ENCODE data around the gene B4GALT1.

DNA sequence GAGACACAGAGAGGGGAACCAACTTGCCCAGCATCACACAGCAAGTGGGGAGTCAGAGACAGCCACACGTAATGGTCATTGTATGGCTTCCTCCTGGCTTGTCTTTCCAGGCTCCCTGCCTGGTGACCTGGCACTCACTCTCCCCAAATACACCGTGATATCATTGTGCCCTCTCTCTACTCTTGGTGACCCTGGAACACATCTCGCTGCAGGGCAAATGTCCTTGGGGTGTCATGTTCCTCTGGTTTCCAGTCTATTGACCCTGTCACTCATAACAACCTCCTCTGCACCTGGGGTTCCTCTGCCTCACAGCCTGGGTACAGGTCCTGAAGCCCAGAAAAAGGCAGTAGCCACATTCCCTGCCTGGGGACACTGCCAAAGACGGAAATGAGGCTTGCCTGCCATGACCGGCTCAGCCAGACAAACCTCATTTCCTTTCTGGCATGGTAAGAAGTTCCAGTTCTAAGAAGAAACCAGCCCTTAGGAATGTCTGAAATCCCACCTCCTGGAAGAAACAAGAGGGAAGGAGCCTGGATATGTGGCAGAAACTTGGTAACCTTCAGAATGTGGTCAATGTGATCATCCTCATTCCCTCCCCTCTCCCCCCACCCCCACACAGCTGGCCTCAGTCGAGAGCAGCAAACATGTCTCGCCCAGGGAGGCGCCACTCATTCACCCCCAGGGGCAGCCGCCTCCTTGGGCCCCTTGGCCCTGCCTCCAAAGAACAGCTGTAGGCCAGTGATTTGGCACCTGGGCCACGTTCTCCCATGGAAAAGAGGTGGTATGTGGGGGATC is 60.1 kb downstream of the B4GALT1 start:
- TF ChIP-seq, protein P1, sequence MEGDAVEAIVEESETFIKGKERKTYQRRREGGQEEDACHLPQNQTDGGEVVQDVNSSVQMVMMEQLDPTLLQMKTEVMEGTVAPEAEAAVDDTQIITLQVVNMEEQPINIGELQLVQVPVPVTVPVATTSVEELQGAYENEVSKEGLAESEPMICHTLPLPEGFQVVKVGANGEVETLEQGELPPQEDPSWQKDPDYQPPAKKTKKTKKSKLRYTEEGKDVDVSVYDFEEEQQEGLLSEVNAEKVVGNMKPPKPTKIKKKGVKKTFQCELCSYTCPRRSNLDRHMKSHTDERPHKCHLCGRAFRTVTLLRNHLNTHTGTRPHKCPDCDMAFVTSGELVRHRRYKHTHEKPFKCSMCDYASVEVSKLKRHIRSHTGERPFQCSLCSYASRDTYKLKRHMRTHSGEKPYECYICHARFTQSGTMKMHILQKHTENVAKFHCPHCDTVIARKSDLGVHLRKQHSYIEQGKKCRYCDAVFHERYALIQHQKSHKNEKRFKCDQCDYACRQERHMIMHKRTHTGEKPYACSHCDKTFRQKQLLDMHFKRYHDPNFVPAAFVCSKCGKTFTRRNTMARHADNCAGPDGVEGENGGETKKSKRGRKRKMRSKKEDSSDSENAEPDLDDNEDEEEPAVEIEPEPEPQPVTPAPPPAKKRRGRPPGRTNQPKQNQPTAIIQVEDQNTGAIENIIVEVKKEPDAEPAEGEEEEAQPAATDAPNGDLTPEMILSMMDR (IDR thresholded peaks at IDR 0.05): no peak
- TF ChIP-seq POLR2A (IDR thresholded peaks at IDR 0.05) (no peak), POLR2AphosphoS5 (IDR thresholded peaks at IDR 0.05) (no peak), EP300 (IDR thresholded peaks at IDR 0.05; ENCODE audit: low read depth) (no peak)

All from transverse colon (tissue), 4 donors.